Stimulated activated CD4-positive, alpha-beta T cell treated with anti-CD3 and anti-CD28 coated beads, TNF-alpha, amount 100 ng/mL, for 4 hours (primary cell): Measurements from ENCODE around the gene BCAT1.
"Not testable (repeated sequence)": the region's sequence is repeated elsewhere in the genome, so short reads cannot be mapped to it uniquely, and the experiment has no call there.

ENCODE experiments used
- DNase-seq, 3 experiments: peaks; one replicate each; pipeline ENCODE4 v3.0.0-alpha.2; 2020; ENCODE audit warnings: low read depth in 3 of 3

BCAT1 gene

DNA sequence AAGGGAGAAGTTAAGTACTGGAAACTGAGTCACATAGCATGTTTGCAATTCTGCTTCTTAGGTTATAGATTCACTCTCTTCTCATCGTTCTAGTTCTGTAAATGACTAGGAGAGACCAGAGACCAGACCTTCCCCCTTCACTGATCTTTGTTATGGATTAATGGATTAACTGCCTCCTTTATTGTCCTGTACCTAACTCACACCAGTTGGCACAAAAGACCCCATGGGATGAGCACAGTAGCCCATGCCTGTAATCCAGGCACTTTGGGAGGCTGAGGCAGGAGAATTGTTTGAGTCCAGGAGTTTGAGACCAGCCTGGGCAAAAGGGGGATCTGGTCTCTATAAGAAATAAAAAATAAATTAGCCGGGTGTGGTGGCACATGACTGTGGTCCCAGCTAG, 20.8 kb downstream of the BCAT1 start:
- DNase-seq = no peak

DNA sequence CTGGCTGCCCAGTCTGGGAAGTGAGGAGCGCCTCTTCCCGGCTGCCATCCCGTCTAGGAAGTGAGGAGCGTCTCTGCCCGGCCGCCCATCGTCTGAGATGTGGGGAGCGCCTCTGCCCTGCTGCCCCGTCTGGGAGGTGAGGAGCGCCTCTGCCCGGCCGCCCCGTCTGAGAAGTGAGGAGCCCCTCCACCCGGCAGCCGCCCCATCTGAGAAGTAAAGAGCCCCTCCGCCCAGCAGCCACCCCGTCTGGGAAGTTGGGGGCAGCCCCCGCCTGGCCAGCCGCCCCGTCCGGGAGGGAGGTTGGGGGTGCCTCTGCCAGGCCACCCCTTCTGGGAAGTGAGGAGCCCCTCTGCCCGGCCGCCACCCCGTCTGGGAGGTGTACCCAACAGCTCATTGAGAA, 22.8 kb downstream of the BCAT1 start:
- not testable (repeated sequence) for DNase-seq

DNA sequence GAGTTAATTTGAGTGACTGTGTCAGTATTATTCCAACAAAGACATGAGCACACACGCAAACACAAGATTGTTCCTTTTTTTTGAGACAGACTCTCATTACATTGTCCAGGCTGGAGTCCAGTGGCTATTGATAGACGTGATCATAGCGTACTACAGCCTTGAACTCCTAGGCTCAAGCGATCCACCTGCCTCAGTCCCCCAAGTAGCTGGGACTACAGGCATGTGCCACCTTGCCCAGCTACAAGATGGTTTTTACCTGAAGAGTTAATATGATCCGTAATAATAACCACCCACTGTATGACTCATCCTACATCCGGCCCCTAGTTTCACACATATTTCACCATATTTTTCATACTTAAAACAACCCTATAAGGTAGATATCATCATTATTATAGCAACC, 26.8 kb downstream of the BCAT1 start:
- no peak for DNase-seq

DNA sequence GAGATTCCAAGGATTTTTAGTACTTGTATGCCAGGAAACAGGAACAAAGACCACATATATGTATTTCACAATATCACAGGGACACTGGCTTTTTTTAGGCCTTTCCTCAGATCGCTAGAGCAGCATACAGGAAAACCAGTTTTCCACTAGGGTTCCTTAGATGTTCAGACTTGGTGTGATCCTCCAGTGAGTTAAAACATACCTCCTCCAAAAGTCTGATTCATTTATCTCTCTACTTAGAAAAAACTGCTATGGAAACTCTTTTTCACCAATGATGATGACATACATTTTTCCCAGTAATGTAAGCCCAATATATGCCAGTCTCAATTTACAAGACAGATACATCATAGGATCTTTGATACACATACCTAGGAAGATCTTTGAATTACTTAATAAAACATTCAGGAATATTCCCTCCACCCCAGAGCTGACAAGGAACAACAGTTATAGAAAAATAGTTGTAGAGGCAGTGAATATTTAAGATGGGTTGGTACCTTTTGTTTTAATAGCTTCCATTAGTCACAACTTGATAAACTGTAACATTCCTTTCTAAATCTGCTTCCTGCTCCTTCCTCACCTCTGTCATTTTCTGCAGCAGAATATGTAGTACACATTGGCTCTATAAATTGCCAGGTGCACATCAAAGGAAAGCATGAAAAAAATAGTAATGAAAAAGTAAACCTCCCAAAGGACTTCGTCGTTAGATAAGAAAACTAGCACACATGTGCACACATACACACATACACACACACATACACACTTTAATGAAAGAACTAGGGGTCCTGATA, 27.5 kb downstream of the BCAT1 start:
- DNase-seq = no peak

DNA sequence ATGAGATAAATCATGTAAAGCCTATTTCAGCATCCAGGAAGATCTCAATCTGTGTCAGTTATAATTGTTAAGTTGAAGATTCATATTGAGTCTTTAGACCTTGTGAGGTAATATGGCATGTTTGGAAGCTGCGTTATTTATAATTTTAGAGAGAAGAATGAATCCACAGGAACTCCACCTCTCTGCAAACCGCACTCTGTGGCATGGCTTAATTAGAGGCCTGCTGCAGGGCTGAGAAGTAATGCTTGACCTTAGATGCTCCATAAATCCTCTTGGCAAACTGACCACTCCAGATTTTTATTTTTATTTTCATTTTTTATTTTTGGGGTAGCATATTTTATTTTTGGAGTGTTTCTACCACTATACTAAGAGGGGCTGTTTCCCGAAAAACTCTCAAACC, 28.8 kb downstream of the BCAT1 start:
- no peak for DNase-seq

DNA sequence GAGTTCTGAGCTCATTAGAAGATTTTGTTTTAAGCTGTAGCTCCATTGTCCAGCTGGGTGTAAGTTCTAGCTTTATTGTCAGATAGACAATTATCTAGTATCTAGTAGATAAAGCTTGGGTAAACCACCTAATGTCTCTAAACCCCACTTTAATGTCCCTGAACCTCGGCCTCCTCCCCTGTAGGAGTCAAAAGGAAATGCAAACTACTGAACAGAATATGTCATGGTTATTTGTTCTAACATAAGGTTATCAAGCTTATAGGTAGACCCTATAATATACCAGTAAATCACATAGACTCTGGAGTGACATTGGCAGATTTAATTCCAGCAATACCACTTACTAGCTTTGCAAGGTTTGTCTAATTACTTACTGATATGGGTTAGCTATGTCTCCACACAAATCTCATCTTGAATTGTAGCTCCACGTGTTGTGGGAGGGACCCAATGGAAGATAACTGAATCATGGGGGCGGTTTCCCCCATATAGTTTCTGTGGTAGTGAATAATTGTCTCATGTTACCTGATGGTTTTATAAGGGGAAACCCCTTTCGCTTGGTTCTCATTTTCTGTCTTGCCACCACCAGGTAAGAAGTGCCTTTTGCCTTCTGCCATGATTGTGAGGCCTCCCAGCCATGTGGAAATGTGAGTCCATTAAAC, 29.4 kb downstream of the BCAT1 start:
- no peak for DNase-seq

DNA sequence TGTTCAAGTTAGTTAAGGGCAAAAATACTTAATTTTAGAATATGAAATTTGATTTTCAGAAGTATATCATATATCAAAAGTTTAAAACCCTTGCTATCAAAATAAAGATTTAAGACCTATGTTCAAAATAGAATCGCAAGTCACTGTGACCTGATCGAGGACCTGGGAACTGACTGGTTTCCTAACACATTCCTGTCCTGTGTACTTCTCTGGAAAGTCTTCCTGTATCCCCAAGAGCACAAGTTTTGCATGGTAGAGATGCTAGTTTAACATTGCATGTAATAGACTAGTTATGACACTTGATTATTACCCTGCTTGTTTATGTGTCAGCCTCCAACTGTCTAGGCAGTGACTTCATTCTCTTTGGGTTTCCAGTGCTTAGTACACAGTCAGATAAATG, 30.3 kb downstream of the BCAT1 start:
- DNase-seq = no peak

DNA sequence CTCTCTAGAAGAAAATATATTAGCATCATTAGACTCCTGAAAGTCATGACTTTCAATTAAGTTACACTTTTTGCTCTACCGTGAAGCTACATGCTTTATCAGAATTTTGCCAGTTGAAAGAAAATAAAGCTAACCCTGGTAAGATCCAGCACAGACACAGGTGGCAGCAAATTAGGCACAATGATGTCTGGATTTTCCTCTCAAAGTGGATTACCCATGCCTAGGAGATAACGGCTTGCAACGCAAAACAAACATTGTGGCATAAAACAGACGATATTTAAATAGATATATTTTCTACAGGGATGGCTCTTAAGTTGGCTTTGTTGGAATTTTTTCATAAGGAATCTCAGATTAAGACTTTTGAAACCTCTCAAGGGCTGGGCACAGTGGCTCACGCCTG, 33.4 kb downstream of the BCAT1 start:
- no peak for DNase-seq

DNA sequence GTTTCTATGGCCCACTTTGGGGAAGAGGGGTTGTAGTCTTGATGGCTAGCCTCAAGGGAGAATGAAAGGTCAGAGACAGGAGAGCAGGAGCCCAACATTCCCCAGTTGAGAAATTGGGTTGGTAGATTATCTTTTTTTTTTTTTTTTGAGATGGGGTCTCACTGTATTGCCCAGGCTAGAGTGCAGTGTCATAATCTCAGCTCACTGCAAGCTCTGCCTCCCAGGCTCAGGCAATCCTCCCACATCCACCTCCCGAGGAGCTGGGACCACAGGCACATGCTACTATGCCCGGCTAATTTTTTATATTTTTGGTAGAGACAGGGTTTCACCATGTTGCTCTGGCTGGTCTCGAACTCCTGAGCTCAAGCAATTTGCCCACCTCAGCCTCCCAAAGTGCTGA, 34.9 kb downstream of the BCAT1 start:
- no peak for DNase-seq

DNA sequence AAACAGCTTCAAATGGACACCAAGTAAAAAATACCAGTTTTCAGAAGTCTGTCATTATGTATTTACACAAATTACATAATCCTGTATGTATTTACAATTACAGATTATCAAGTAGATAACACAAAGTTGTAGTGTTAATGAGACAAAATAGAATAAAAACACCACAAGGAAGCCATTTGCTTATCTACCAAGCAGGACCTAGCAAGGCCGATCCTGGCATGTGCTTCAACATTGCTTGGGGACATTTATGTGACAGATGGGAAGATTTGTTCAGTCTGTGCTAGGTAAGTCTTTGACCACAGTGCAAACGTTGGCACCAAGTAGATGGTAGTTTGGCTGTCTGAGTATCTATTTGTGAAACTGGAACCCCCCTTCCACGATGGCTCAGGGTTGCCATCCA, 35.8 kb downstream of the BCAT1 start:
- no peak for DNase-seq

DNA sequence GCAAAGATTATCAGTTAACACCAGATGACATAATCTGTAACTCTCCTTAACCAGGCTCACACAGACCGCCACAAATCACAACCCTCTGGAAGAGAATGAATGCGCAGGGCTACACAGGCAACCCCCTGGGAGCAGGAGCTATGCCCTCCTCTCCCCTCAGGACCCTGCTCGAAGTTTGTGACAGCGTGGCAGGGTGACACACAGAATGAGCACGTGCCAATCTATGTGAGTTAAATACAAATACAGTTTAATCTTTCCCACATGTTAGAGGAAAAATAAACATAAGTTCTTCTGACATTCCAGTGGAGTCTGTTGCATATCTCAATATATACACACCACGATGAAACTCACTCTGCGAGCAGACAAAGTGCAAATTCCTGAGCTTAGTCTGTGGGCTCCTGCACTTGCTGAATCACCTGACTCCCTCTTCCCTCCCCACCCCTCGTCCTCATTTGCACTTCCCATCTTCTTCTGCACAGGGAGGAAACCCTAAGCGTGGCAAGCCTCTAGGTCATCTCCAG, 37.6 kb downstream of the BCAT1 start:
- DNase-seq = no peak

DNA sequence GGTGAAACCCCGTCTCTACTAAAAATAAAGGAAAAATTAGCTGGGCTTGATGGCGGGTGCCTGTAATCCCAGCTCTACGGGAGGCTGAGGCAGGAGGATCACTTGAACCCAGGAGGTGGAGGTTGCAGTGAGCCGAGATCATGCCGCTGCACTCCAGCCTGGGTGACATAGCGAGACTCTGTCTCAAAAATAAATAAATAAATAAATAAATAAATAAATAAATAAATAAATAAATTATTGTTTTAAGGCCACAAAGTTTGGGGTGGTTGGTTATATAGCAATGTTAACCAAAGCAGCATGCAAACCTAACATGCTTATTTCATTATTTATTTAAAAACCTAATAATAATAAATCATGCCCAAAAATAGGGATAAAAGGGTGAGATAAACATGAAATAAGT, 38.7 kb downstream of the BCAT1 start:
- not testable (repeated sequence) for DNase-seq

DNA sequence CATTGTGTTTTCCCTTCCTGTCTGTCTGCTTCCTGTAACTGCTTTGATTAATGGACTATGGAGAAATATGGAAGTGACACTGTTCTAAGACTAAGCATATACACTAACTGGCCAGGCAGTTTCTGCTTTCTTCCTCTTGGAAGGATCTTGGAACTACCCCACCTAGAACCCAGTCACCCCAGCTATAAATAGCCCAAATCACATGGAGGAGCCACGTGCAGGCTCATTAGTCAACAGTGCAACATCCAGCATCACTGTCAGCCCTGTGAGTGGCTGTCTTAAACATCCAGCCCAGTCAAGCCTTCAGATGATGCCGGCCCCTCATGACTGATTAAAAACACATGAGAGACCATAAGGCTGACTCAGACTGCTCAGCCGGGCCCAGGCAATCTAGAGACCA, 39.2 kb downstream of the BCAT1 start:
- DNase-seq = no peak

DNA sequence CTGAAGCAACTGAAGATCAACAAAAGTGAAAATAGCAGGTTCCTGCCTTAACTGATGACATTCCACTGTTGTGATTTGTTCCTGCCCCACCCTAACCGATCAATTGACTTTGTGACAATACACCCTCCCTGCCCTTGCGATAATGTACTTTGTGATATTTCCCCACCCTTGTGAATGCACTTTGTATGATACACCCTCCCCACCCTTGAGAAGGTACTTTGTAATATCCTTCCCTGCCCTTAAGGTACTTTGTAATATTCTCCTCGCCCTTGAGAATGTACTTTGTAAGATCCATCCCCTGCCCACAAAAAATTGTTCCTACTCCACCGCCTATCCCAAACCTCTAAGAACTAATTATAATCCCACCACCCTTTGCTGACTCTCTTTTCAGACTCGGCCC, 41.4 kb downstream of the BCAT1 start:
- DNase-seq = no peak

DNA sequence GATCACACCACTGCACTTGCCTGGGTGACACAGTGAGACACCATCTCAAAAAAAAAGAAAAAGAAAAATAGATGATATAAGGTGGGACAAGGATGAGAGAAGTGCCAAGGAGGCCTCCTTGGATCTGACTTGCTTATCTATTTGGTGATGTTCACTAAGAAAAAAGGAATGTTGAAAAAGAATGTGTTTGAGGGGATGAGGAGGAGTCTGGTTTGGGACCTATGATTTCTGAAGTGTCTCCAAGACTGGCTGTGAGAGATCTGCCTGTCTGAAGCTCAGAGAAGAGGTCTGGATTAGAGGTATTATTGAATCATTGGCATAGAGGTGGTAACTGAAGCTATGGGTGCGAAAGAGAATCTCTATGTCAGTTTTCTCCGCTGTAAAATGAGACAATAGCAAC, 42.8 kb downstream of the BCAT1 start:
- DNase-seq = no peak

DNA sequence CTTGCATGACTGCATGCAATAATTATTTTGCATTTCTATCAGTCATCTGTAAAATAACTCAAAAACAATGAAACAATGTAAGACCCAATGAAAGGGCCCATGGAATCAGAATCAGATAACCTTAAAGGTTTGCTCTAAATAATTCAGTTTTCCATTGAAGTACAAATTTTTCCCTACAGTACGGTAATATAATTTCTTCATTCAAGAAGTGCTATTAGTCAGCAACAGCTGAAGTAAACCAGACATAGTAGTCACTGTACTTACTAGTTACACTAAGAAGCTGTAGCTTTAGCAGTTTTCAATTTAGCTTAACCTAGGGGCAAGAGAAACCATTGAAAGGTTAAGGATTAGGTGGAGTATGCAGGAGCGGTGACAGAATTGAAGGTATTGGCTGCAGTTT, 43.5 kb downstream of the BCAT1 start:
- no peak for DNase-seq

DNA sequence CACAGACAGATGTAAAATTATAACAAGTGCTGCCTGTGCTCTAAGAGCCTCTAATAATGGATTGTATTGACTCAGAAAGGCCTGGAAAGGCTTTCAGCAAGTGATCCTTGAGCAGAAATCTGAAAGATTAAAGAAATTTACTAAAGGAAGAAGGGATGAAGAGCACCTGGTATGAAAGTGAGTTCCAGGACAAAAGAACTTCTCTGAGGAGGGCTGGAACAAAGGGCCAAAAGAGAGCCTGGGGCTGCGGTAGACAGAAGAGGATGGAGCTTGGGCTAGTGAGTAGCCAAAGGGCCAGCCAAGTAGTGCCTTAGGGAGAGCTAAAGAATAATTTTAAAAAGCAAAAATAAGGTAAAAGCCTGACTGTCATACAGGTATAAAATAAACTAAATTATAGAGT, 44.0 kb downstream of the BCAT1 start:
- no peak for DNase-seq

DNA sequence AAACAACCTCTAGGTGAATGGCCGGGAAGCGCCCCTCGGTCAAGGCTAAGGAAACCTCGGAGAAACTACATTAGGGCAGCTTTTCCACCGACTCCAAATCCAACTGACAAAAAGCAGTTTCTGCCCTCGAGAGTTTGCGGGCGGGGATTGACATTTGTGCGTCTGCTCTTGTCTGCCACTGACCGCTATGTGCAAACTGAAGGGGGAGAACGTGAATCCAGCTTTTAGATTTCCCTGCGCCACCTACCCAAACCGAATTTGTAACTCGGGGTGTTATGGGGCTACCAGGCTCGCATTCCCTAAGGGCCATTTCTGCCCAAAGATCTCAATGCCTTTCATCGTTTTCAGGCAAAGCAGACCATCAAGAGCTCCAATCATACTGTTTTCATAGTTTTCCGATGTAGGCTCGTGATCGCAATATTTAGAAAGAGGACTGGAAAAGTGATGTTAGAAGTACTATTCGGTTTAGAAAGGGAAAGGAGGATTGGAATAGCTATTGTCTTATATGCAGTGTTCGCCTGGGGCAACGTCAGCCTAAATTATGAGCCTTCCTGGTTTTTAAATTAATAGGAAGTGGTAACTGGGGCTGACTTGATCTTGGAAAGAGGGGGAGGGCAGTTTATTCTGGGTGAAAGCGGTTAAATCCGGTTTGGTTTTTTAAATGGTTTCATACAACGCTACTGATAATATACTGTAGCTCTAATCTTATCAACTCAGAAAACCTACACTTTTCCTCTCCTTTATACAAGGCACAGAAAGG, 45.4 kb downstream of the BCAT1 start:
- DNase-seq = no peak

DNA sequence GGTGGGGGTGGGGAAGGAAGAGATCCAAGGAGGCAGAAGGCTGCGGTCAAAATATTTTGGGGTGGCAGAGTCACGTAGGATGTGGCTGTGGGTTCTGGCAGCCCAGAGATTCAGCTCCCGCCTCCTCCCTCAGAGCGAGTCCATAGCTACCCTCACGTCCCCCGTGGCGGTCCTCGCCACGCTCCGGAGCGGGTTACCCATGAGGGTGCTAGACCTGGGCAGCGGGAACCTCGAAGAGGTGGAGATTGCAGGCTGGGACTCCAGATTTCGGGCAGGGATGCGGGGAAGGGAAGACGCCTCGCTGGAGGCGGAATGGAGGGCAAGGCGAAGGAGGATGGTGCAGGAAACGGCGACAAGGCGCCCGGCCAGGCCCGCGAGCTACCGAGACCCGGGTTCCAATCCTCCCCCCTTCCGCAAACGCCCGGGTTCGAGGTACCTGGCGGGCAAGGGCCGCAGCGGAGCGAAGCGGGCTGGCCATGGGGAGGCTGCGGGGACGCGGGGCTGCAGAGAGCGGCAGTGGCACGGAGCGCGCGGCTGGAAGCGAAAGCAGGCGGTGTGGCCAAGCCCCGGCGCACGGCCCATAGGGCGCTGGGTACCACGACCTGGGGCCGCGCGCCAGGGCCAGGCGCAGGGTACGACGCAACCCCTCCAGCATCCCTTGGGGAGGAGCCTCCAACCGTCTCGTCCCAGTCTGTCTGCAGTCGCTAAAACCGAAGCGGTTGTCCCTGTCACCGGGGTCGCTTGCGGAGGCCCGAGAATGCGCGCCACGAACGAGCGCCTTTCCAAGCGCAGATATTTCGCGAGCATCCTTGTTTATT, 46.2 kb downstream of the BCAT1 start:
- no peak for DNase-seq

DNA sequence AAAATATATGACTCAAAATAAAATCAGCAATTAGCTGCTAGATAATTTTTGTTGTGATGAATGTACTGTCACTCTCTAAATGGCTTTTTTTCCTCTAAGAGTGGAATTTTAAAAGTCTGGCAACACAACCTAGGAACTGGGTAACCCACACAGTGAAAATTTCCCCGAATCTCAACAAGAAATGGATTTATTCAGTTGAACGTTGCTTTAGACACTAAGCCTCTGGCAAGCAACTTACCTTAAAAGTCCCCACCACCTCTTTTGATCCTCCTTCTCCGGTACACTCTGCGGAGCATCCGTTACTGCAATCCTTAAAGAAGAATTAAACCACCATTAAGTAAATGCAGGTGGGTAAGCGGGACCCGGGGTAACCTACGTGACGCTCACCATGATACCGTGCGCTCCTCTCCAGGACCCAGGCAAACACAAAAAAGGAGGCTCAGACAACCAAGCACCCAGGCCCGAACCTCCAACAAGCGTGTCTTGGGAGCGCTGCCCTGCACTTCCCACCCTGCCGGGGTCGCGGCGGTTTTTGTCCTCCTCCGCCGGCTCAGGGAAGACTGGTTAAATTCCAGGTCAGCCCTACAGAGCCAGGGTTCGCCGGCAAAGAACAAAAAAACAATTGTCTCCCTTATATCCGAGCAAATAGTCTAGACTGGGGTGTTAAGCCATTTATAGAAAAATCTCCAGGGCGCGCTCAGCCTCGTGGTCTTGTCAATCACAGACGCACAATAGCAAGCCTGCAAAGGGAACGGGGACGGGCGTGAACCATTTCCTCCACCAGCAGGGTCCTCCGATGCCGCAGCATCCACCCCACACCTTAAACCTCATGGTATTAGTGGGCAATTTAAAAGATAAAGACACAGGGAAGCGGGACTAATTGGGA, 47.1 kb downstream of the BCAT1 start:
- no peak for DNase-seq

DNA sequence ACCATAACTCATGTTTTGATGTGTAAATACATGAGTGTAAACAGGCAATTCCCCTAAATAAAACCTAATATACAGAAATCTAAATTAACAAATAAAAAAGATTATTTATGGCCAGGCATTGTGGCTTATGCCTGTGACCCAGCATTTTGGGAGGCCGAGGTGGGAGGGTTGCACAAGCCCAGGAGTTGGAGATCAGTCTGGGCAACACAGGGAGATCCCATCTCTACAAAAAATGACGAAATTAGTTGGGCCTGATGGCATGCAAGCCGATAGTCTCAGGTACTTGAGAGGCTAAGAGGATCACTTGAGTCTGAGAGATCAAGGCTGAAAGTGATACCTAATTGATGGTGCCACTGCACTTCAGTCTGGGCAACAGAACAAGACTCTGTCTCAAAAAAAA, 48.7 kb downstream of the BCAT1 start:
- DNase-seq = no peak
